GM19099 (cell line): ENCODE measurements around the gene CHI3L2.

Experiments
- POLR2A ChIP-seq: IDR thresholded peaks from 3 replicates; pipeline ENCODE4 v1.6.1; 2011; ENCODE audit warnings: low read depth; ENCODE audit not compliant: insufficient read length; ENCODE audit errors: extremely low read depth

Gene CHI3L2

DNA sequence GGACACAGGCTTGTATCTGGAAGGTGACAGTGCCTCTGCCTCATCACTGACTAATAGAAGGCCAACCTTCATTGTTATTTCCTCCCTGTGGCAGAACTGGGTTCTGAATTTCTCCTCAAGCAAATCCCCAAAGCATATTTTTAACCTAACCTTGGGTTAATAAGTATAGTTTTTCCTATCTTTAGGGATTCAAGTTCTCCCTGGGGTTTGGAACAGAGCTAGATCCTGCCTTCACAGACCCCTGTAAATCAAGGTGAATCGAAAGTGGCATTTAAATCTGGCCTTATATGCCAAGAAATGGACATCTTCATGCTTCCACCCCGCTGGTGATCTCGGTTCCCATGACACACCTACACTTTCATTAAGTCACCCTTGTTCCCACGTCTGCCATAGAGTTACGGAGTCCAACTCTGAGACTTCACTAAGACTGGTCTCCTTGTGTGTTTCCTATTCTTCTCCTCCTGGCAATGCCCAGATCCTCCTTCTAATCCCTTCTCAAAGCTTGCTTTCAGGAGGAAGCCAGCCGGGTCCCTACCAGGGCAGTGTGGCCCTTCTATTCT is 4.3 kb upstream of the CHI3L2 start:
- TF ChIP-seq POLR2A = no peak

GRCh38 chr1:111225091-111225490 is 2.4 kb upstream of the CHI3L2 start:
- no peak for TF ChIP-seq POLR2A

GRCh38 chr1:111225717-111226400 is 1.7 kb upstream of the CHI3L2 start:
- TF ChIP-seq POLR2A = no peak

DNA sequence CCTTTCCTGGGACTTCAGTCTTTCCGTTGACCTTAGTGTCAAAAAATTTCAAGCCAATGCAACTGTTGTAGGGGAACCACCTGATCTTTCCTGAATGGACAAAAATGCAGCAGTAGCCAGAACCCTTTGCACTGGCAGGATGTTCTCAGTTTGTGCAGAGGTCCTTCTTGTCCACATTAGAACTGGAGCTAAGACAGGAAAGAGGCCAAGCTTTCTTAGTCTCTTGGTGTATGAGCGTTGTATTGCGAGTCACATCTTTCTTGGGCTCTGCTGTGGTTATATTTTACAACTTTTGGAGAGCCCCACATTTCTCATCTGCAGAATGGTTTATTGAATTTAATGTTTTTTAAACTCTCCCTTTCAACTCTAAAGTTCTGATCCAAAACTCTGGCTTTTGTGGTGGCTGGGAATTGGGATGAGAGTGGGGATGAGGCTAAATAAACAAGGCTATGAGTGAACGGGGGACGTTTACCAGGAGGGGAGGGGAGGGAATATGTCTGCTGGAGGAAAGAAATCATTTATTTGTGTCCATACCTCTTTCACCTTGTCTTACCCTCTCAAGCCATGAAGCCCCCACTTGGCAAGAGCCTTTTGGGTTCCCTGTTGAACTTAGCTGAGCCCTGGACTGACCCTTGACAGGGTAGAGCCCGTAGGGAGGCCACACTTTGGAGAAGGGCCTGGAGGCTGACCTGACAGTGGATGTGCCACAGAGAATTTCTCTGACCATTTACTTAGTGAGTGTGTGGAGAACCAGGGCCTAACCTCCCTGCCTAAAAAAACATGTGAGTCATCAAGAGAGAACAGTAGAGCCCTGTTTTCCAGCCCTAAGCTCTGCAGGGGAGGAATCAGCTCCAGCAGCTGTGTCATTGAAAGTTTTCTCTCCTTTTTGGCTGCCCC is 586 bp downstream of the CHI3L2 start:
- no peak for TF ChIP-seq POLR2A

GRCh38 chr1:111228748-111229126 is 1.2 kb downstream of the CHI3L2 start:
- TF ChIP-seq POLR2A = no peak

DNA sequence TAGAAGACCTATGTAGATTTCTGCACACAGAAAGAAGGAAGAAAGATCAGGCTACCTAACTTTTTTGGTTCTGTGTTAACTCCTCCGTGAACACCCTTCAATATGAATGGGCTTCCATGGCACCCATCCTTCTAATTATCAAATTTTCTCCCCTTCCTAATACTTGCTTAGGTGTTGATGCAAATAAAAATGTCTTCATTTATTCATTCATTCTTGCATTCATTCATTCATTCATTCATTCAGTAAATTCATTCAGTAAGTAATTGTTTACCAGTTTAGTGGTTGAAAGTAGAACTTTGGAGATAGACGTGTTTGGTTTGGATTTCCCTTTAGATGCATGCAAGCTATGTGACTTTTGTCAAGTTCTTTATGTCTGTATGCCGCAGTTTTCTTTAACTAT is 4.6 kb downstream of the CHI3L2 start:
- TF ChIP-seq POLR2A = no peak

DNA sequence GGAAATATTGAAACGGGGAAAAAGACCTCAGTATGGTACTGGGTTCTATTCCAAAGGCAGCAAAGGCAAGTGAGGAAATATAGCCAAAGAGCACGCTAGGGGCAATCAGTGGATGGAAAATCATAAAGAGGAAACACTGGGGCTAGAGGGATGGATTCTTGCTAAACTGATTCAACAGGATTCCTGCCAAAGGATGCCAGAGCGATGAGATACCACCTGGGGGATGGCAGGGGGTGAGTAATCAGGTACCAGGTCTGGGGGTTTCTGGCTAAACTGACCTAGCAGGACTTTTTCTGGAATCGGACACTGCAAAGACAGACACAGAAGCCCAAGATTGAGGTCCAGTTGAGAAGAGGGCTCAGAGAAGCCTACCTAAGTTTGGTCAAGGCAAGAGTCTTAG is 6.7 kb downstream of the CHI3L2 start:
- no peak for TF ChIP-seq POLR2A

- TF ChIP-seq POLR2A = no peak
Observed at GRCh38 chr1:111234866-111235265, 7.4 kb downstream of the CHI3L2 start.

GRCh38 chr1:111236379-111236778 is 8.9 kb downstream of the CHI3L2 start:
- no peak for TF ChIP-seq POLR2A

DNA sequence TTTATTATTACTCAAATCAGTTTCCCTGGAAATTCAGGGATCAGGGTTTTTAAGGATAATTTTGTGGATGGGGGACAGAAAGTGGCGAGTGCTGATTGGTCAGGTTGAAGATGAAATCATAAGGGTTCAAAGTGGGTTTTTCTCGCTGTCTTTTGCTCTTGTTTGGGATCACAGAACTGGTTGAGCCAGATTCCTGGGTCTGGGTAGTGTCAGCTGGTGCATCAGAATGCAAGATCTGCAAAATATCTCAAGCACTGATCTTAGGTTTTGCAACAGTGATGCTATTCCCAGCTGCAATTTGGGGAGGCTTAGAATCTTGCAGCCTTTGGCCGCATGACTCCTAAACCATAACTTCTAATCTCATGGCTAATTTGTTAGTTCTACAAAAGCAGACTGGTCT is 9.3 kb downstream of the CHI3L2 start:
- TF ChIP-seq POLR2A = no peak

- TF ChIP-seq POLR2A = no peak
Observed at GRCh38 chr1:111238056-111238795, 10.7 kb downstream of the CHI3L2 start.

DNA sequence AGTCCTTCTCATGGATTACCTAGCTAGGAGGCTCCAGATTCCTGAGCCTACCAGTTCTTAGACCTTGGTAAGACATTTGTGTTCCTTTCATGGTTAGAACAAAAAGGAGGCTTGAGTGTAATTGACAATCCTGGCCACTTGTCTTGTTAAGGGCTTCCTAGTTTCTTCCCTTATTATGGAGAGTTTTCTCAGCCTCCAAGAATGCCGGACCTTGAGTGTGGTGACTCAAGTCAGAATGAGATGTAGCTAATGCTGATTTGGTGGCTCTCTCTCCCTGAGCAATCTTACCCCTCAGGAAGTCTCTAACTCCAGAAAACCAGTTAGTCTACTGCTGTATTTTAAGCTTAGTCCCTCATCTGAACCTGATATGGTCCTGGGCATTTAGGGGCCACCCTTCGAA is 14.3 kb downstream of the CHI3L2 start:
- no peak for TF ChIP-seq POLR2A

- no peak for TF ChIP-seq POLR2A
Observed at GRCh38 chr1:111242805-111243523, 15.5 kb downstream of the CHI3L2 start.

- no peak for TF ChIP-seq POLR2A
Observed at GRCh38 chr1:111247125-111247838, 19.8 kb downstream of the CHI3L2 start.
